Brain microvascular endothelial cell (primary cell): Measurements from ENCODE around the gene GNG13.

Experiments used
- DNase-seq: peaks from one replicate; pipeline ENCODE4 v3.0.0-alpha.2; 2020
- H3K27ac ChIP-seq: fragments of 250-450 bp; sonication (Bioruptor Pico); 2 replicates; pipeline ENCODE4 v1.5.1; 2020; ENCODE audit warnings: mild to moderate bottlenecking, moderate library complexity
- H3K27me3 ChIP-seq: fragments of 250-450 bp; sonication (Bioruptor Pico); replicated peaks from 2 replicates; pipeline ENCODE4 v1.5.1; 2020; ENCODE audit warnings: mild to moderate bottlenecking
- H3K36me3 ChIP-seq: fragments of 250-450 bp; sonication (Bioruptor Pico); replicated peaks from 2 replicates; pipeline ENCODE4 v1.5.1; 2020; ENCODE audit warnings: mild to moderate bottlenecking
- H3K4me3 ChIP-seq: 2 replicates; pipeline ENCODE4 v1.5.1; 2011; ENCODE audit warnings: low read depth, mild to moderate bottlenecking, control low read depth, low read length, moderate library complexity
- CTCF ChIP-seq: IDR thresholded peaks from 2 replicates; pipeline ENCODE4 v1.5.1; 2011; ENCODE audit warnings: low read depth, mild to moderate bottlenecking, moderate library complexity, low read length, control low read depth, inconsistent platforms; ENCODE audit errors: missing control alignments
- in situ Hi-C: cut with HindIII; loops from 2 replicates; pipeline ENCODE4 v1.10.0; 2017; ENCODE audit warnings: low sequenced_read_pairs, low pct_ligation_motif_present

GNG13 gene

DNA sequence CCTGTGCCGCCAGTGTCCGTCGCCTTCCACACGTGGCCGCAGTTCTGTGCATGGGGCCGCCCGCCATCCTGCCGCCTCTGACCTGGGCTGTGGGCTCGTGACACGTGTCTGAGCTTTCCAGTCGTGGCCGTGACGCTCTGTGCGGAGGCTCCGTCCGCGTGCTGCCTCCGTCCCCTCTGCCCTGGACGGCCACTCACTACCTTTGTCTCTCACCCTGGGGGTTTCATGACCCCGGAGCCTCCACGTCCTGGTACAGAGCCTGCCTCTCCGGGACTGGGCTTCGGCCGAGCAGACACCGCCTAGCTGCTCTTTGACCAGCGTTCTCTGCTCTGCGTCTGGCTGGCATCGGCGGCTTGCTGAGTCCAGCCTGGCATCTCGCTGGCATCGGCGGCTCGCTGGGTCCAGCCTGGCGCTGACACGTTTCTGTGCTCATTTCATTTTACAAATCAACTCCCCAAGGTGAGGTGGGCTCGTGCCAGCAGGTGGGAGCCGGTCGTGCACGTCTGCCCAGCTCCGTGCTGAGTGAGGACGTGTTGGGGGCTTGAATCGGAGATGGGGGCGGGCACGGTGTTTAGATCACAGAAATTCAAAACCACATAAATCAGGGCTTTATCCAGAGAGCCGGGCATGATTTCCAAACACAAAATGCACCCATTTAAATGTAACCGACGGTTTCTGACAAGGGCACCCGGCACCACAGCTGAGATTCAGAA lies 44.3 kb upstream of the GNG13 start:
- Histone ChIP-seq H3K4me3 (no peak overlapping the region), H3K27ac (no peak overlapping the region), H3K36me3 (no peaks in the 10 kb centered on the region), H3K27me3 (no peaks in the 10 kb centered on the region)
- no peak for TF ChIP-seq CTCF
- in situ Hi-C loops: loop anchor here (25.0 kb wide), 1 partner anchor 143 kb away; the partner anchor contains the start of gene SOX8
- DNase-seq: no peak

DNA sequence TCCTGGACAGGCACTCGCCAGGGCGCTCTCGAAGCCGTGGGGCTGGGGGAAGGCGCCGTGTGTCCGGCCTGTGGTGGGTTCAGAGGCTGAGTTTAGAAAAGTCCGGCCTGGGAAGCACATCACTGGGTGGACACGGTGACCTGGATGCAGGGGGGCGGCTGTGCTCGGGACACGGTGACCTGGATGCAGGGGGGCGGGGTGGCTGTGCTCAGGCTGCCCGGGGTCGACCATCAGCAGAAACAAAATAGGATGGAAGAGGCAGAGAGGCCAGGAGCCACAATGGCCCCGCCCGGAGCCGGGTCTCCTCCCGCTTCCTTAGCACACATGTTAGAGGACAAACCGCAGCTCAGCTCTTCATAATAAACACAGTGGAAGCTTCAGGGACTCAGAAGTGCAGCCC lies 43.2 kb upstream of the GNG13 start:
- no peak overlapping the region for H3K4me3 ChIP-seq
- H3K27me3 ChIP-seq: no peaks in the 10 kb centered on the region
- no peak for DNase-seq
- H3K36me3 ChIP-seq: no peaks in the 10 kb centered on the region
- H3K27ac ChIP-seq: no peak overlapping the region
- in situ Hi-C loops: loop anchor here (25.0 kb wide), 1 partner anchor 144 kb away; the partner anchor contains the start of gene SOX8
- no peak for TF ChIP-seq CTCF

DNA sequence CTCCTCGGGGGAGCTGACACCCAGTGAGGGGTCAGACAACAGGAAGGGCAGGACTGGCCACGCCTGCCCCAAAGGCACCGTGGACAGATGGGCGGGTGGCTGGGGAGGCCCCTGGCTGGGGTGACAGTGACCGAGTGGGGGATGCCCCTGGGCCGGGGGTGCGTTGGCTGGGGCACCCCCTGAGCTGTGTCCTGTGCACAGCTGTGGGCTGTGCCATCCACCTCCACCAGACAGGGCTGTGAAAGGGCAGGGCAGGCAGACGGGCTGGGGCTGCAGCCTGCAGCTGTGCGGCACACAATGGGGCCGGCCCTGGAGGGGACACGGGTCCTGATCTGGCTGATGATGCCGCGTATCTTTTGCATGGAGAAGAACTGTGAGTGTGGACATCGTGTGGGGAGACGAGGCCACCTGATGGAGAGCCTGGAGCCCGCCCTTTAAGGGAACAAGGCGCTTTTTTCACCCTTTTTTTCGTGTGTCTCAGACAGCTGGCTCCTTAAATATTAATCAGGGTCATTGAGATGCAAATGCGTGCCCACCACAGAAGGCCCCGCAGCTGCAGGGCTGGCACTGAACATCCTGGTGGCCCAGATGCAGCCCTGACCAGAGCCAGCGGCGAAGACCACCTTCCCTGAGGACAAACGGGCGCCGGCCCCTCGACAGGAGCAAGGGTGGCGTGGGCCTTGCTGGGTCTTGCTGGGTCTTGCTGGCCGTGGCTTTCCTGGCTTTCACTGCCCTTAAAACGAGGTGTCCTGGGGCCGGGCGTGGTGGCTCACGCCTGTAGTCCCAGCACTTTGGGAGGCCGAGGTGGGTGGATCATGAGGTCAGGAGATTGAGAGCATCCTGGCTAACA lies 42.4 kb upstream of the GNG13 start:
- no peak overlapping the region for H3K27ac ChIP-seq
- DNase-seq: no peak
- H3K27me3 ChIP-seq: no peaks in the 10 kb centered on the region
- H3K36me3 ChIP-seq: no peaks in the 10 kb centered on the region
- in situ Hi-C loops: loop anchor here (25.0 kb wide), 1 partner anchor 144 kb away; the partner anchor contains the start of gene SOX8
- no peak overlapping the region for H3K4me3 ChIP-seq
- no peak for TF ChIP-seq CTCF

DNA sequence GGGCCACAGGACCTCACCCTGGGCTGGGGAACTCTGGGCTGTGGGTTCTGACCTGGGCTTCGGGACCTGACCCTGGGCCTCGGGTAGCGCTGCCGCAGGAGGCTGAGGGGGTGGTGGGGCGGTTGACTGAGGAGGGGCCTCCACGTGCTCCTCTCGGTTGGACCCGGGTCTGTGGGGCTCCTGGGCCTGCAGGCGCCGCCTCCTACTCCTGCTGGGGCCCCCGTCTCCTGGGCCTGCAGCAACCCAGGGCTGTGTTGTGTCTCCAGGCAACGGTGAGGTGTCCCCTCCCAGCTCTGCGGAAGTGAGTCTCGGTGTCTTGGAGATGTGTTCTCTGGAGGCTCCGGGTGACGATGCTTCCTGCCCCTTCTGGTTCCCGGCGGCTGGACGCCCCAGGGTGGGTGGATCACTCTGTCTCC lies 41.5 kb upstream of the GNG13 start:
- DNase-seq: peak; percentile 35
- no peaks in the 10 kb centered on the region for H3K36me3 ChIP-seq
- in situ Hi-C loops: loop anchor here (25.0 kb wide), 1 partner anchor 145 kb away; the partner anchor contains the start of gene SOX8
- no peak overlapping the region for H3K27ac ChIP-seq
- TF ChIP-seq CTCF: no peak
- no peak overlapping the region for H3K4me3 ChIP-seq
- H3K27me3 ChIP-seq: no peaks in the 10 kb centered on the region

DNA sequence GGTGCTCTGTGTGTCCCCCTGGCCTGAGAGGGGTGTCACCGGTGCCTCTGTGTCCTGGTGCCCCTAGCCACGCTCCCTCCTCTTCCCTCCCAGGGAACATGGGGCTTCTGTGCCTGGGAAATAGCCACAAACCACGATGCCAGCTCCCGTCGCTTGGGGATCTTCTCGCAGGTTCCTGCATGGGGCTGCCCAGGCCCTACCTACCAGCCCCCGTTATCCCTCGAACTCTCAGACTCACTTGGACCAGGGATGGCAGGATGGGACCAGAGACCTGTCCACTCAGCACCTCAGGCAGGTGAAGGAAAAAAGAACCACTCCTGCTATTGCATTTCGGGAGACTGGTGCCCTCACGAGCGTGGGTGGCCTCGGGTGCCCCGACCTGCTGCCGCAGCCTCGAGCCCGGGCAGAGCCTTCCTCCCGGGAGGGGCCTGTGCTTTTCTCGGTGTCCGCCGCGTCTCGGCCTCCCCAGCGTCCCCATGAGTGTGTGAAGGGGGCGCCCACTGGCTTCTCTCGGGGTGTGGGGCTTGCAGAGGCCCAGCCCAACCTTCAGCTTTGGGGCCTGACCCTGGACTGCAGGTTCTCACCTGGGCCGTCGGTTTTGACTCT lies 41.0 kb upstream of the GNG13 start:
- H3K4me3 ChIP-seq: no peak overlapping the region
- H3K27me3 ChIP-seq: no peaks in the 10 kb centered on the region
- in situ Hi-C loops: loop anchor here (25.0 kb wide), 1 partner anchor 146 kb away; the partner anchor contains the start of gene SOX8
- no peak for TF ChIP-seq CTCF
- H3K36me3 ChIP-seq: no peaks in the 10 kb centered on the region
- no peak overlapping the region for H3K27ac ChIP-seq
- DNase-seq: no peak
